ENCODE measurements around the gene EIF2S2.

The EIF2S2 gene

GRCh38 chr20:34088305-34089174 lies 23.5 kb downstream of the EIF2S2 start:
- DNase-seq = no peak

GRCh38 chr20:34085544-34086040 lies 26.5 kb downstream of the EIF2S2 start:
- DNase-seq = no peak

GRCh38 chr20:34084227-34084923 lies 27.7 kb downstream of the EIF2S2 start:
- DNase-seq = no peak

GRCh38 chr20:34083781-34084180 lies 28.3 kb downstream of the EIF2S2 start:
- no peak for DNase-seq

GRCh38 chr20:34083137-34083536 lies 28.9 kb downstream of the EIF2S2 start:
- no peak for DNase-seq

GRCh38 chr20:34082232-34082887 lies 29.7 kb downstream of the EIF2S2 start:
- DNase-seq = no peak

GRCh38 chr20:34079818-34080217 lies 32.2 kb downstream of the EIF2S2 start:
- DNase-seq = no peak

- DNase-seq = no peak
Observed at GRCh38 chr20:34078540-34078939, 33.5 kb downstream of the EIF2S2 start.

GRCh38 chr20:34076952-34077351 lies 35.1 kb downstream of the EIF2S2 start:
- no peak for DNase-seq

- DNase-seq = no peak
Observed at GRCh38 chr20:34075647-34076046, 36.4 kb downstream of the EIF2S2 start.

- DNase-seq = no peak
Observed at GRCh38 chr20:34074101-34074760, 37.8 kb downstream of the EIF2S2 start.

- no peak for DNase-seq
Observed at GRCh38 chr20:34072778-34073177, 39.3 kb downstream of the EIF2S2 start.

GRCh38 chr20:34072076-34072475 lies 40.0 kb downstream of the EIF2S2 start:
- DNase-seq = no peak

GRCh38 chr20:34070859-34071258 lies 41.2 kb downstream of the EIF2S2 start:
- DNase-seq = no peak

GRCh38 chr20:34070079-34070439 lies 42.0 kb downstream of the EIF2S2 start:
- DNase-seq = no peak

- DNase-seq = no peak
Observed at GRCh38 chr20:34069341-34070078, 42.5 kb downstream of the EIF2S2 start.

GRCh38 chr20:34068001-34068400 lies 44.0 kb downstream of the EIF2S2 start:
- no peak for DNase-seq

GRCh38 chr20:34066476-34067090 lies 45.5 kb downstream of the EIF2S2 start:
- DNase-seq = no peak

GRCh38 chr20:34065260-34065659 lies 46.8 kb downstream of the EIF2S2 start:
- no peak for DNase-seq

- DNase-seq = no peak
Observed at GRCh38 chr20:34064286-34064685, 47.8 kb downstream of the EIF2S2 start.

GRCh38 chr20:34062570-34063482 lies 49.2 kb downstream of the EIF2S2 start:
- no peak for DNase-seq

Data from 8988T (cell line).